C1 segment of cervical spinal cord (tissue), 14 donors: ENCODE results near the gene ANXA5.
"Not testable (repeated sequence)": the region's sequence is repeated elsewhere in the genome, so short reads cannot be mapped to it uniquely, and the experiment has no call there.

Experiments
- DNase-seq, 14 donors: peaks; one replicate each; lab custom pipeline; 2025; lab: John Stamatoyannopoulos, UW

ANXA5 gene

GRCh38 chr4:121696581-121697461 is at the start of gene ANXA5:
TSS of gene ANXA5 (minus strand) at chr4:121696980. CDS start at chr4:121696589, 391 bp downstream.
- peak; percentile 17 to 91 (median 73) for DNase-seq

- no peak for DNase-seq
Measured at GRCh38 chr4:121742794-121743193, 46.0 kb upstream of the ANXA5 start.

- DNase-seq: no peak
Measured at GRCh38 chr4:121741751-121742150, 45.0 kb upstream of the ANXA5 start.

- DNase-seq: no peak
Measured at GRCh38 chr4:121740796-121741409, 44.1 kb upstream of the ANXA5 start.

- DNase-seq: no peak
Measured at GRCh38 chr4:121739575-121739974, 42.8 kb upstream of the ANXA5 start.

GRCh38 chr4:121738780-121739535 is 42.2 kb upstream of the ANXA5 start:
- DNase-seq: no peak

- no peak for DNase-seq
Measured at GRCh38 chr4:121737846-121738554, 41.2 kb upstream of the ANXA5 start.

GRCh38 chr4:121736735-121737351 is 40.1 kb upstream of the ANXA5 start:
- DNase-seq: peak in 1 of 14 donors; percentile 3

GRCh38 chr4:121734571-121734970 is 37.8 kb upstream of the ANXA5 start:
- no peak for DNase-seq

GRCh38 chr4:121733942-121734341 is 37.2 kb upstream of the ANXA5 start:
- no peak for DNase-seq

GRCh38 chr4:121729753-121730152 is 33.0 kb upstream of the ANXA5 start:
- not testable (repeated sequence) for DNase-seq

- no peak for DNase-seq
Measured at GRCh38 chr4:121728798-121729226, 32.0 kb upstream of the ANXA5 start.

GRCh38 chr4:121728066-121728465 is 31.3 kb upstream of the ANXA5 start:
- DNase-seq: no peak

- DNase-seq: peak in 1 of 14 donors; percentile 9
Measured at GRCh38 chr4:121726642-121727268, 30.0 kb upstream of the ANXA5 start.

GRCh38 chr4:121724671-121725070 is 27.9 kb upstream of the ANXA5 start:
- no peak for DNase-seq

GRCh38 chr4:121721700-121722099 is 24.9 kb upstream of the ANXA5 start:
- DNase-seq: no peak

- no peak for DNase-seq
Measured at GRCh38 chr4:121720109-121720508, 23.3 kb upstream of the ANXA5 start.

- DNase-seq: no peak
Measured at GRCh38 chr4:121717680-121718237, 21.0 kb upstream of the ANXA5 start.

- DNase-seq: no peak
Measured at GRCh38 chr4:121714548-121714947, 17.8 kb upstream of the ANXA5 start.

GRCh38 chr4:121712783-121713182 is 16.0 kb upstream of the ANXA5 start:
- DNase-seq: no peak
